Temporal lobe (tissue), 2 donors: ENCODE measurements around the gene MTMR12. TPM values are rescaled to one million over a fixed set of nuclear protein-coding genes. Genes with fewer than 3 reads are reported as not detected.

Experiments used
- small RNA-seq: library from RNA; depleted of rRNA; stranded (forward); fragments of <200 nt; gene quantifications from one replicate; pipeline ENCODE3, GENCODE V24; 2014; ENCODE audit warnings: low replicate concordance
- total RNA-seq: library from RNA; depleted of rRNA; stranded (reverse); fragments of >200 nt; gene quantifications from one replicate; pipeline ENCODE4 v1.2.3, GENCODE V29; 2014

The MTMR12 gene
- total RNA-seq, 1 donor from 2014 or later = 18.4 TPM

Small RNA genes within 50 kb of the gene (small RNA-seq; reads per million reads assigned to genes)
- gene RNU6-1079P (not detected), gene RNU6-378P (not detected)

Other genes starting within 250 kb of the MTMR12 start
- gene GOLPH3, start 138.6 kb downstream of the MTMR12 start, total RNA-seq = 40.6 TPM
- gene ZFR, start 131.8 kb upstream of the MTMR12 start, total RNA-seq = 104 TPM